H9 (cell line): Measurements from ENCODE around the gene PCCA. TPM values are rescaled to one million over a fixed set of nuclear protein-coding genes. Genes with fewer than 3 reads are reported as not detected.

Experiments
- DNase-seq: peaks from one replicate; pipeline ENCODE4 v3.0.0-alpha.2; 2017
- H2AFZ ChIP-seq: one replicate; pipeline ENCODE4 v1.6.1; 2013; ENCODE audit warnings: mild to moderate bottlenecking, low read length, control low read depth, moderate library complexity
- H2AK5ac ChIP-seq: 2 replicates; pipeline ENCODE4 v1.6.1; 2013; ENCODE audit warnings: low read length, control low read depth, mixed read lengths; ENCODE audit not compliant: insufficient read length
- H2BK120ac ChIP-seq: one replicate; pipeline ENCODE4 v1.6.1; 2013; ENCODE audit warnings: low read depth, mild to moderate bottlenecking, low read length, control low read depth, inconsistent platforms; ENCODE audit not compliant: poor library complexity, severe bottlenecking
- H2BK12ac ChIP-seq: 2 replicates; pipeline ENCODE4 v1.6.1; 2013; ENCODE audit warnings: low read length, control low read depth, mixed read lengths, low read depth; ENCODE audit not compliant: insufficient read length
- H2BK15ac ChIP-seq: 2 replicates; pipeline ENCODE4 v1.6.1; 2013; ENCODE audit warnings: low read depth, low read length, control low read depth
- H2BK20ac ChIP-seq: one replicate; pipeline ENCODE4 v1.6.1; 2013; ENCODE audit warnings: low read depth, mild to moderate bottlenecking, low read length, control low read depth, inconsistent platforms; ENCODE audit not compliant: poor library complexity, severe bottlenecking
- H2BK5ac ChIP-seq: 2 replicates; pipeline ENCODE4 v1.6.1; 2013; ENCODE audit warnings: low read length, control low read depth, mixed read lengths; ENCODE audit not compliant: insufficient read length
- H3K14ac ChIP-seq: 2 replicates; pipeline ENCODE4 v1.6.1; 2013; ENCODE audit warnings: low read length, control low read depth; ENCODE audit not compliant: insufficient read depth
- H3K18ac ChIP-seq: 2 replicates; pipeline ENCODE4 v1.6.1; 2013; ENCODE audit warnings: low read depth, mild to moderate bottlenecking, mixed read lengths, low read length, control low read depth; ENCODE audit not compliant: insufficient read length
- H3K23ac ChIP-seq: 2 replicates; pipeline ENCODE4 v1.6.1; 2013; ENCODE audit warnings: low read length, control low read depth, mixed read lengths, low read depth; ENCODE audit not compliant: insufficient read length
- H3K23me2 ChIP-seq: 2 replicates; pipeline ENCODE4 v1.6.1; 2013; ENCODE audit warnings: low read depth, mild to moderate bottlenecking, mixed read lengths, low read length, control low read depth; ENCODE audit not compliant: insufficient read length, poor library complexity, severe bottlenecking
- H3K27ac ChIP-seq: 2 replicates; pipeline ENCODE4 v1.5.1; 2013; ENCODE audit warnings: low read length, control low read depth, mixed read lengths, low read depth; ENCODE audit not compliant: insufficient read length
- H3K27me3 ChIP-seq: 2 replicates; pipeline ENCODE4 v1.6.1; 2013; ENCODE audit warnings: low read length, control low read depth, inconsistent platforms; ENCODE audit not compliant: insufficient read depth
- H3K4ac ChIP-seq: 2 replicates; pipeline ENCODE4 v1.6.1; 2013; ENCODE audit warnings: low read depth, mild to moderate bottlenecking, control low read depth, inconsistent platforms, low read length, moderate library complexity
- H3K4me1 ChIP-seq: 2 replicates; pipeline ENCODE4 v1.6.1; 2013; ENCODE audit warnings: low read length, control low read depth, inconsistent platforms; ENCODE audit not compliant: insufficient read depth
- H3K4me2 ChIP-seq: 2 replicates; pipeline ENCODE4 v1.6.1; 2013; ENCODE audit warnings: low read length, control low read depth, mixed read lengths; ENCODE audit not compliant: insufficient read length, insufficient read depth
- H3K56ac ChIP-seq: 2 replicates; pipeline ENCODE4 v1.6.1; 2013; ENCODE audit warnings: low read depth, mild to moderate bottlenecking, mixed read lengths, low read length, control low read depth; ENCODE audit not compliant: insufficient read length
- H3K79me1 ChIP-seq: 2 replicates; pipeline ENCODE4 v1.6.1; 2013; ENCODE audit warnings: low read depth, mild to moderate bottlenecking, moderate library complexity, low read length, control low read depth, inconsistent platforms; ENCODE audit not compliant: insufficient read depth, poor library complexity, severe bottlenecking
- H3K79me2 ChIP-seq: 2 replicates; pipeline ENCODE4 v1.6.1; 2013; ENCODE audit warnings: low read length, control low read depth, inconsistent platforms; ENCODE audit not compliant: insufficient read depth
- H3K9ac ChIP-seq: 2 replicates; pipeline ENCODE4 v1.6.1; 2013; ENCODE audit warnings: low read length, control low read depth, mixed read lengths; ENCODE audit not compliant: insufficient read length; ENCODE audit errors: extremely low read depth
- H3K9me3 ChIP-seq: one replicate; pipeline ENCODE4 v1.6.1; 2013; ENCODE audit warnings: low read depth, low read length, inconsistent platforms; ENCODE audit not compliant: control insufficient read depth
- H3T11ph ChIP-seq: one replicate; pipeline ENCODE4 v1.6.1; 2013; ENCODE audit warnings: mild to moderate bottlenecking, low read length, control low read depth, inconsistent platforms
- H4K20me1 ChIP-seq: one replicate; pipeline ENCODE4 v1.6.1; 2013; ENCODE audit not compliant: control insufficient read depth, insufficient read length, insufficient read depth
- H4K5ac ChIP-seq: 2 replicates; pipeline ENCODE4 v1.6.1; 2013; ENCODE audit warnings: low read depth, mild to moderate bottlenecking, mixed read lengths, low read length, control low read depth; ENCODE audit not compliant: insufficient read length
- H4K8ac ChIP-seq: replicated peaks from 2 replicates; pipeline ENCODE4 v1.6.1; 2013; ENCODE audit warnings: low read length, control low read depth, mixed read lengths, low read depth; ENCODE audit not compliant: insufficient read length
- H4K91ac ChIP-seq: 2 replicates; pipeline ENCODE4 v1.6.1; 2013; ENCODE audit warnings: low read depth, mild to moderate bottlenecking, moderate library complexity, mixed read lengths, low read length, control low read depth; ENCODE audit not compliant: insufficient read length
- H3K27ac Mint-ChIP-seq, 3 experiments: 2 replicates in 2 of 3; 3 replicates in 1 of 3; pipeline ENCODE4 v1.8.0; 2020 to 2021; ENCODE audit warnings: mixed read lengths in 3 of 3, mild to moderate bottlenecking in 1 of 3, moderate library complexity in 1 of 3
- H3K27me3 Mint-ChIP-seq: 2 replicates; pipeline ENCODE4 v1.8.0; 2021; ENCODE audit warnings: low read depth, mild to moderate bottlenecking, moderate library complexity, mixed read lengths
- H3K36me3 Mint-ChIP-seq, 3 experiments: 2 replicates in 2 of 3; 3 replicates in 1 of 3; pipeline ENCODE4 v1.8.0; 2020 to 2021; ENCODE audit warnings: low read depth in 3 of 3, mixed read lengths in 3 of 3; ENCODE audit not compliant: insufficient read depth in 1 of 3
- H3K4me1 Mint-ChIP-seq, 2 experiments: 2 replicates each; pipeline ENCODE4 v1.8.0; 2020; ENCODE audit warnings: mixed read lengths in 2 of 2
- H3K4me3 Mint-ChIP-seq, 2 experiments: 2 replicates in 1 of 2; 3 replicates in 1 of 2; pipeline ENCODE4 v1.8.0; 2020 to 2021; ENCODE audit warnings: mild to moderate bottlenecking in 2 of 2, mixed read lengths in 2 of 2, moderate library complexity in 1 of 2
- H3K9me3 Mint-ChIP-seq, 2 experiments: 2 replicates in 1 of 2; 3 replicates in 1 of 2; pipeline ENCODE4 v1.8.0; 2020; ENCODE audit warnings: mild to moderate bottlenecking in 2 of 2, mixed read lengths in 2 of 2, moderate library complexity in 1 of 2
- CTCF ChIP-seq: fragments of 200-600 bp; sonication (generic); conservative IDR thresholded peaks from 3 replicates; pipeline ENCODE4 v1.8.0; 2021; ENCODE audit warnings: antibody characterized with exemption, mild to moderate bottlenecking
- WGBS: extraction: QIAGEN DNeasy Blood & Tissue Kit; methylation state at CpG from one replicate; pipeline ENCODE4 v1.1.7; 2013; ENCODE audit warnings: missing lambda C conversion rate, low lambda C conversion rate, mixed read lengths; ENCODE audit not compliant: insufficient read length; ENCODE audit errors: extremely low coverage; 5-methylcytosine and 5-hydroxymethylcytosine counted together
- total RNA-seq: library from RNA; stranded (reverse); gene quantifications from 2 replicates; pipeline ENCODE4 v1.2.1, GENCODE V29; 2021

The PCCA gene
- total RNA-seq, 1 experiment from 2014 or later, result 56.5 TPM

GRCh38 chr13:100519626-100520025, 430.7 kb downstream of the PCCA start:
- H3K9me3 ChIP-seq, result no peaks in the 10 kb centered on the region
- H3K4ac ChIP-seq, result no peak overlapping the region
- no peak overlapping the region for H3T11ph ChIP-seq
- H3K27me3 Mint-ChIP-seq, result no peaks in the 10 kb centered on the region
- H3K27me3 ChIP-seq, result no peaks in the 10 kb centered on the region
- H4K20me1 ChIP-seq, result no peaks in the 10 kb centered on the region
- no peaks in the 10 kb centered on the region for H3K23me2 ChIP-seq
- no peak overlapping the region for H4K91ac ChIP-seq
- H3K79me2 ChIP-seq, result no peaks in the 10 kb centered on the region
- no peak overlapping the region for H3K9ac ChIP-seq
- no peak overlapping the region for H3K23ac ChIP-seq
- H2BK12ac ChIP-seq, result no peak overlapping the region
- no peak overlapping the region for H3K18ac ChIP-seq
- H3K36me3 Mint-ChIP-seq, result peaks cover 0 to 7% (median 0%) of the 10 kb centered on the region in 3 experiments; a peak in 3 of 7 replicates
- H3K9me3 Mint-ChIP-seq, result no peaks in the 10 kb centered on the region
- H3K14ac ChIP-seq, result no peak overlapping the region
- no peak overlapping the region for H3K27ac Mint-ChIP-seq
- H3K79me1 ChIP-seq, result no peaks in the 10 kb centered on the region
- no peak overlapping the region for H3K27ac ChIP-seq
- no peak overlapping the region for H3K4me3 Mint-ChIP-seq
- H2AK5ac ChIP-seq, result peak overlapping the region; percentile 3
- H2BK20ac ChIP-seq, result no peak overlapping the region
- H4K8ac ChIP-seq, result no peak overlapping the region
- WGBS, result no CpG with 5 or more reads among the region's 9 CpGs
- no peak overlapping the region for H2AFZ ChIP-seq
- peaks cover 41 to 53% of the 10 kb centered on the region in 2 experiments for H3K4me1 Mint-ChIP-seq
- no peak overlapping the region for H2BK5ac ChIP-seq
- H4K5ac ChIP-seq, result no peak overlapping the region
- DNase-seq, result no peak
- peaks cover 15% of the 10 kb centered on the region; the same call in 1 of the 2 replicates for H3K4me1 ChIP-seq
- no peak for TF ChIP-seq CTCF
- no peak overlapping the region for H2BK120ac ChIP-seq
- no peak overlapping the region for H2BK15ac ChIP-seq
- H3K4me2 ChIP-seq, result no peak overlapping the region
- no peak overlapping the region for H3K56ac ChIP-seq
